ENCODE data around the gene HASPIN. TPM values are rescaled to one million over a fixed set of nuclear protein-coding genes. Genes with fewer than 3 reads are reported as not detected.

Gene HASPIN
- total RNA-seq = 1 to 10 TPM; 1.1 to 2.6 TPM
- long read RNA-seq, partial matches to known transcripts = 0 of 2 reads
- long read RNA-seq, other reads (novel, unspliced or antisense) = 0 of 2 reads

GRCh38 chr17:3723556-3724377 lies at the start of gene HASPIN:
Gene HASPIN (plus strand): TSS chr17:3723903. CDS start chr17:3723936, 33 bp downstream.
- ATAC-seq (peak; percentile 92), DNase-seq (peak; percentile 89 to 94)
- intact Hi-C loops (cut with DNase I, micrococcal nuclease) = no loop called here

GRCh38 chr17:3675886-3676285 lies 47.8 kb upstream of the HASPIN start:
- DNase-seq (no peak), ATAC-seq (no peak)
- intact Hi-C loops (cut with DNase I, micrococcal nuclease) = no loop called here

- DNase-seq (no peak), ATAC-seq (no peak)
Observed at GRCh38 chr17:3678095-3678820, 45.4 kb upstream of the HASPIN start.

GRCh38 chr17:3678821-3679530 lies 44.7 kb upstream of the HASPIN start:
- ATAC-seq = no peak
- DNase-seq = no peak
- intact Hi-C loops (cut with DNase I, micrococcal nuclease) = no loop called here

More at GRCh38 chr17:3678095-3678820, 45.4 kb upstream of the HASPIN start:
- intact Hi-C loops (cut with DNase I, micrococcal nuclease) = no loop called here

GRCh38 chr17:3679531-3680126 lies 44.1 kb upstream of the HASPIN start:
- ATAC-seq (peak; percentile 59), DNase-seq (no peak)
- intact Hi-C loops (cut with DNase I, micrococcal nuclease) = no loop called here

- intact Hi-C loops (cut with DNase I, micrococcal nuclease) = no loop called here
- ATAC-seq (no peak), DNase-seq (no peak)
Observed at GRCh38 chr17:3681057-3681456, 42.6 kb upstream of the HASPIN start.

GRCh38 chr17:3681565-3681964 lies 42.1 kb upstream of the HASPIN start:
- no peak for ATAC-seq
- no peak for DNase-seq
- intact Hi-C loops (cut with DNase I, micrococcal nuclease) = no loop called here

- DNase-seq (no peak), ATAC-seq (no peak)
- intact Hi-C loops (cut with DNase I, micrococcal nuclease) = no loop called here
Observed at GRCh38 chr17:3682033-3682432, 41.7 kb upstream of the HASPIN start.

GRCh38 chr17:3683054-3683511 lies 40.6 kb upstream of the HASPIN start:
- DNase-seq (peak in 1 of 2 donors; percentile 43), ATAC-seq (peak; percentile 78)
- intact Hi-C loops (cut with DNase I, micrococcal nuclease) = no loop called here

- DNase-seq (no peak), ATAC-seq (no peak)
- intact Hi-C loops (cut with DNase I, micrococcal nuclease) = no loop called here
Observed at GRCh38 chr17:3685174-3685573, 38.5 kb upstream of the HASPIN start.

- intact Hi-C loops (cut with DNase I, micrococcal nuclease) = no loop called here
- DNase-seq (no peak), ATAC-seq (no peak)
Observed at GRCh38 chr17:3688027-3688553, 35.6 kb upstream of the HASPIN start.

- DNase-seq (no peak), ATAC-seq (no peak)
- intact Hi-C loops (cut with DNase I, micrococcal nuclease) = no loop called here
Observed at GRCh38 chr17:3688852-3689261, 34.8 kb upstream of the HASPIN start.

GRCh38 chr17:3689262-3690093 lies 34.2 kb upstream of the HASPIN start:
- DNase-seq = no peak
- no peak for ATAC-seq
- intact Hi-C loops (cut with DNase I, micrococcal nuclease) = no loop called here

GRCh38 chr17:3690094-3690715 lies 33.5 kb upstream of the HASPIN start:
- ATAC-seq (no peak), DNase-seq (no peak)
- intact Hi-C loops (cut with DNase I, micrococcal nuclease) = no loop called here

GRCh38 chr17:3691617-3692067 lies 32.1 kb upstream of the HASPIN start:
- no peak for ATAC-seq
- intact Hi-C loops (cut with DNase I, micrococcal nuclease) = no loop called here
- no peak for DNase-seq

GRCh38 chr17:3692346-3692745 lies 31.4 kb upstream of the HASPIN start:
- ATAC-seq (no peak), DNase-seq (no peak)
- intact Hi-C loops (cut with DNase I, micrococcal nuclease) = no loop called here

- intact Hi-C loops (cut with DNase I, micrococcal nuclease) = no loop called here
- ATAC-seq = no peak
- no peak for DNase-seq
Observed at GRCh38 chr17:3693141-3693540, 30.6 kb upstream of the HASPIN start.

Measured in left colon (tissue), 2 donors.